ENCODE measurements around the gene MFSD2A. TPM values are rescaled to one million over a fixed set of nuclear protein-coding genes. Genes with fewer than 3 reads are reported as not detected.

MFSD2A gene
- total RNA-seq (2011; cell fraction: chromatin; rRNA removed; ENCODE audit: low replicate concordance): 0.46 TPM in 1 of 2 replicates, not detected in the other
- 0.67 TPM in 1 of 2 replicates, not detected in the other for total RNA-seq (2011; cell fraction: nucleolus; rRNA removed)
- total RNA-seq (2011; cell fraction: nucleoplasm; rRNA removed): 0.37 TPM in 1 of 2 replicates, not detected in the other
- not detected in 2 replicates for total RNA-seq (2014; rRNA removed)
- total RNA-seq (2014; rRNA removed; fragmentation: Illumina TruSeq; extraction: Trizol): 0.07 TPM in 1 of 2 replicates, not detected in the other
- total RNA-seq (2015; rRNA removed; fragmentation: Illumina TruSeq; extraction: Trizol): 0.40 TPM in 1 of 2 replicates, not detected in the other
- total RNA-seq (2021): 0.18 and 0.33 TPM in 2 replicates
- polyA plus RNA-seq (2011; rRNA removed): 0.06 and 0.19 TPM in 2 replicates
- 0.10 and 0.13 TPM in 2 replicates for polyA plus RNA-seq (2011; cell fraction: cytosol; rRNA removed)
- polyA plus RNA-seq (2011; cell fraction: nucleus; rRNA removed): 0.51 and 0.67 TPM in 2 replicates
- 0.04 and 0.14 TPM in 2 replicates for polyA plus RNA-seq (2012)
- 0.11 and 0.15 TPM in 2 replicates for polyA plus RNA-seq (2014; fragmentation: Illumina TruSeq; extraction: Trizol)
- polyA plus RNA-seq (2014; fragmentation: Nextera tagmentation; extraction: Ambion mirVana): not detected
- not detected in 2 replicates for polyA plus RNA-seq (2014; rRNA removed)
- polyA minus RNA-seq (2011; rRNA and poly(A)+ RNA removed): 0.35 TPM in 1 of 2 replicates, not detected in the other
- polyA minus RNA-seq (2011; cell fraction: cytosol; rRNA and poly(A)+ RNA removed): not detected in 2 replicates
- 0.78 TPM in 1 of 2 replicates, not detected in the other for polyA minus RNA-seq (2011; cell fraction: nucleus; rRNA and poly(A)+ RNA removed)
- Bru-seq, nascent RNA: percentile 20 among the genes with signal in this experiment
- BruChase-seq, experiment 1, labeled RNA remaining after a 2-hour chase: percentile 7 among the genes with signal in this experiment
- BruChase-seq, experiment 2, labeled RNA remaining after a 6-hour chase: percentile 4 among the genes with signal in this experiment
- long read RNA-seq, experiment 1: 0 reads
- long read RNA-seq, experiment 2: 0 reads
- long read RNA-seq, experiment 3: 0 reads

- in situ Hi-C loops (cut with MboI): no loop called here
- DNase-seq (ENCODE audit: extremely low read depth in 1 of 4, low spot score in 3 of 4): peak in 3 of 4 experiments; percentile 54 to 89 (median 89)
- no peak within 1 kb of the TSS; the same call in 1 of the 2 replicates for H2AFZ ChIP-seq (ENCODE audit: low read depth, low read length)
- H3K9me3 ChIP-seq (replicated peaks; ENCODE audit: control insufficient read depth, insufficient read depth, low read depth, low read length): no peaks in the 10 kb centered on the region
- BruUV-seq (replicated peaks): no TSS peak
- no peaks in the 10 kb centered on the region for H3K36me3 ChIP-seq (ENCODE audit: control insufficient read depth, insufficient read depth, low read length)
- CTCF ChIA-PET (ENCODE audit: low intra/inter-chr PET ratio): no interaction called here
- H4K20me1 ChIP-seq (replicated peaks; ENCODE audit: control insufficient read depth, insufficient read depth, low read length): no peaks in the 10 kb centered on the region
- POLR2A ChIA-PET: interaction anchor here (0.5 to 1.9 kb wide), 3 partner anchors 10 to 62 kb away, joined by 3 to 4 read pairs (median 3); no protein-coding TSS in a partner anchor
- no peak for FAIRE-seq
- H3K9me1 ChIP-seq (ENCODE audit: control insufficient read depth, insufficient read depth, low read length): no peaks in the 10 kb centered on the region
- no peak within 1 kb of the TSS for H3K4me2 ChIP-seq (ENCODE audit: insufficient read depth, low read length)
- no peak within 1 kb of the TSS for H3K27ac ChIP-seq (ENCODE audit: extremely low read depth, low read depth, low read length)
- 29% methylated on average over 39 of the region's 62 CpGs for WGBS (ENCODE audit: insufficient coverage, low coverage, missing lambda C conversion rate)
- ATAC-seq: peak; percentile 60
- peak within 1 kb of the TSS in 1 of 2 experiments; percentile 72; a peak in 2 of 4 replicates for H3K9ac ChIP-seq (ENCODE audit: insufficient read depth in 1 of 2, low read depth in 2 of 2, low read length in 2 of 2)
- H3K4me3 ChIP-seq: no peak within 1 kb of the TSS
- intact Hi-C loops (cut with micrococcal nuclease): no loop called here
- peaks cover 42 to 57% of the 10 kb centered on the region in 2 experiments for H3K27me3 ChIP-seq (ENCODE audit: control insufficient read depth in 2 of 2, insufficient read depth in 2 of 2, low read length in 2 of 2)
- H3K4me1 ChIP-seq (replicated peaks in 1 of 2; ENCODE audit: control insufficient read depth in 2 of 2, insufficient read depth in 2 of 2, low read length in 2 of 2): peaks cover 0 to 16% of the 10 kb centered on the region in 2 experiments; a peak in 3 of 5 replicates
- no peaks in the 10 kb centered on the region for H3K79me2 ChIP-seq (ENCODE audit: control insufficient read depth, insufficient read depth, low read length)
- no peak for TF ChIP-seq ZNF444 (CRISPR knock-in tag; IDR thresholded peaks at IDR 0.05)
- TF ChIP-seq ZNF277 (CRISPR knock-in tag; IDR thresholded peaks at IDR 0.05; ENCODE audit: borderline replicate concordance): no peak
- TF ChIP-seq CTCF (IDR thresholded peaks at IDR 0.05 in 2 of 3, conservative IDR thresholded peaks at IDR 0.05 in 1 of 3; ENCODE audit: insufficient read depth in 2 of 3, low read depth in 1 of 3, low read length in 3 of 3): no peak
- TF ChIP-seq ZFX (CRISPR knock-in tag; IDR thresholded peaks at IDR 0.05): 0 out of 2 replicates have a peak, but pooled peaks have one; percentile 9
- no peak for TF ChIP-seq AFF4 (CRISPR knock-in tag; IDR thresholded peaks at IDR 0.05)
- TF ChIP-seq ZC3H11A (IDR thresholded peaks at IDR 0.05; ENCODE audit: low read depth, low read length): no peak
- peak; percentile 47 for TF ChIP-seq PCBP1 (IDR thresholded peaks at IDR 0.05; ENCODE audit: low read depth, low read length, poor library complexity, severe bottlenecking)
Measured at GRCh38 chr1:39954870-39955546, at the start of gene MFSD2A. Gene MFSD2A (plus strand): TSS chr1:39955145. CDS start chr1:39955293, 148 bp downstream.

All from K562 (cell line).